CD4-positive, CD25-positive, alpha-beta regulatory T cell (primary cell): ENCODE results near the gene GPRIN1. TPM values are rescaled to one million over a fixed set of nuclear protein-coding genes. Genes with fewer than 3 reads are reported as not detected.

Experiments used
- ATAC-seq, 2 donors: fragments of 150-1000 bp; cut with Tn5 transposase; one replicate each; pipeline ENCODE4 v1.10.0; 2021; ENCODE audit warnings: low read depth in 2 of 2, moderate number of reproducible peaks in 2 of 2, moderate library complexity in 1 of 2
- DNase-seq, 3 donors: peaks; one replicate each; pipeline versions ENCODE4 v3.0.0 to v3.0.0-alpha.2; 2012 to 2022; ENCODE audit warnings: mixed read lengths in 1 of 3
- H3K27ac ChIP-seq: one replicate; pipeline ENCODE4 v1.7.0; 2013; ENCODE audit warnings: mild to moderate bottlenecking, low read length; ENCODE audit not compliant: insufficient read depth, poor library complexity, severe bottlenecking
- H3K27me3 ChIP-seq: one replicate; pipeline ENCODE4 v1.7.0; 2013; ENCODE audit warnings: low read length; ENCODE audit not compliant: control insufficient read depth, insufficient read depth
- H3K36me3 ChIP-seq: one replicate; pipeline ENCODE4 v1.7.0; 2013; ENCODE audit warnings: mild to moderate bottlenecking, low read length, moderate library complexity; ENCODE audit not compliant: control insufficient read depth, insufficient read depth
- H3K4me1 ChIP-seq: 2 replicates; pipeline ENCODE4 v1.7.0; 2013; ENCODE audit warnings: mild to moderate bottlenecking, low read length; ENCODE audit not compliant: insufficient read depth, control insufficient read depth, poor library complexity, severe bottlenecking
- H3K4me3 ChIP-seq: one replicate; pipeline ENCODE4 v1.7.0; 2013; ENCODE audit warnings: low read depth, mild to moderate bottlenecking, low read length, moderate library complexity
- H3K9me3 ChIP-seq, 2 experiments: 1 replicate in 1 of 2; 2 replicates in 1 of 2; pipeline ENCODE4 v1.7.0; 2013; ENCODE audit warnings: low read length in 2 of 2, mild to moderate bottlenecking in 1 of 2, moderate library complexity in 1 of 2; ENCODE audit not compliant: control insufficient read depth in 2 of 2
- H3K27ac Mint-ChIP-seq, 3 donors: one replicate each; pipeline ENCODE4 v1.8.0; 2020 to 2022; ENCODE audit warnings: mild to moderate bottlenecking in 3 of 3, mixed read lengths in 3 of 3, moderate library complexity in 2 of 3
- H3K27me3 Mint-ChIP-seq: one replicate; pipeline ENCODE4 v1.8.0; 2022; ENCODE audit warnings: mild to moderate bottlenecking, mixed read lengths
- H3K36me3 Mint-ChIP-seq: one replicate; pipeline ENCODE4 v1.8.0; 2020; ENCODE audit warnings: mixed read lengths
- H3K4me1 Mint-ChIP-seq, 4 donors: one replicate each; pipeline ENCODE4 v1.8.0; 2020 to 2022; ENCODE audit warnings: mixed read lengths in 4 of 4, mild to moderate bottlenecking in 1 of 4
- H3K4me3 Mint-ChIP-seq, 4 donors: one replicate each; pipeline ENCODE4 v1.8.0; 2020 to 2022; ENCODE audit warnings: mild to moderate bottlenecking in 4 of 4, mixed read lengths in 4 of 4, moderate library complexity in 3 of 4
- H3K9me3 Mint-ChIP-seq, 7 donors: one replicate each; pipeline ENCODE4 v1.8.0; 2020 to 2022; ENCODE audit warnings: mixed read lengths in 7 of 7, mild to moderate bottlenecking in 3 of 7, moderate library complexity in 2 of 7
- polyA plus RNA-seq, 4 donors: library from polyadenylated mRNA; unstranded; fragments of 300-500 nt; fragmentation: Illumina TruSeq; gene quantifications; one replicate each; pipeline ENCODE4 v1.2.3, GENCODE V29; 2021
- total RNA-seq: library from RNA; stranded (reverse); gene quantifications from one replicate; pipeline ENCODE4 v1.2.3, GENCODE V29; 2022

GPRIN1 gene
- total and polyA plus RNA-seq, 5 donors from 2014 or later, result 0.24 to 1.9 (median 0.71) TPM

DNA sequence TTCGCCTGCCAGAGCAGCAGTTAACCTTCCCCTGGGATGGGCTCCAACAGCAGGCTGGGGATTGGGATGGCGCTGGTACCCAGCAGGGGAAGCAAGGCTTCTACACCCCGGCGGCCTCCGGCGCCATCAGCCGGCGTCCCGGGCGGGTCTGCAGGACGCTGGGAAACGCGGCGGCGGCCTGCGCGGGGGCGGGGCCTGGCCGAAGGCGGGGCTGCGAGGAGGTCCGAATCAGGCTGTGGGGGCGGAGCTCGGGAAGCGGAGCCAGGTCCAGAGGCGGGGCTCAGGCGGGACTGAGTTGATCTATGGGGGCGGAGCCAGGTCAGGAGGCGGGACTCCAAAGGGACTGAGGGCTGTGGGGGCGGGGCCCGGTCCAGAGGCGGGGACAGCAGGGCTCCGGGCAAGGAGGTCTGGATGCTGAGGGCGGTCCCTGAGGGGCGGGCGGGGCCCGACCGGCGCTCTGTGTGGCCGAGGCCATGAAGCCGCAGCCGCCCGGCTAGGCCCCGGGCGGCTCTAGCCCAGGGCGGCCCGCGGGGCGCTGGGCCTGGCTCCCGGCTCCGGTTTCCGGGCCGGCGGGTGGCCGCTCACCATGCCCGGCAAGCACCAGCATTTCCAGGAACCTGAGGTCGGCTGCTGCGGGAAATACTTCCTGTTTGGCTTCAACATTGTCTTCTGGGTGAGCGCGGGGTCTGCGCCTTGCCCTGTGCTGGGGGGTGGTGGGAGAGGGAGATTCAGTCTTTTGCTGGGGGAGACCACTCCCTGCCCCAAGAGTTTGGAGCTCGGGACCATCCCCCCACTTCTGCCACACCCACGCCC is 37.3 kb upstream of the GPRIN1 start, which contains the start of gene TSPAN17:
TSS of gene TSPAN17 (plus strand) at position 455 of the 813 bp plus-strand sequence. CDS start at position 587, 132 bp downstream.
- peak; percentile 92 to 99 (median 98) for DNase-seq
- Mint-ChIP-seq H3K27ac (peak within 1 kb of the TSS; percentile 82 to 99 (median 93)), H3K36me3 (no peaks in the 10 kb centered on the region), H3K4me3 (peak within 1 kb of the TSS; percentile 83 to 97 (median 92)), H3K9me3 (no peaks in the 10 kb centered on the region), H3K27me3 (peaks cover 5% of the 10 kb centered on the region), H3K4me1 (peaks cover 0 to 61% (median 31%) of the 10 kb centered on the region in 4 donors)
- Histone ChIP-seq H3K4me3 (peak within 1 kb of the TSS; percentile 84), H3K36me3 (peaks cover 2% of the 10 kb centered on the region), H3K4me1 (peaks cover 30% of the 10 kb centered on the region), H3K27me3 (no peaks in the 10 kb centered on the region), H3K27ac (peak within 1 kb of the TSS; percentile 76), H3K9me3 (no peaks in the 10 kb centered on the region)
- ATAC-seq, result peak; percentile 92 to 95

DNA sequence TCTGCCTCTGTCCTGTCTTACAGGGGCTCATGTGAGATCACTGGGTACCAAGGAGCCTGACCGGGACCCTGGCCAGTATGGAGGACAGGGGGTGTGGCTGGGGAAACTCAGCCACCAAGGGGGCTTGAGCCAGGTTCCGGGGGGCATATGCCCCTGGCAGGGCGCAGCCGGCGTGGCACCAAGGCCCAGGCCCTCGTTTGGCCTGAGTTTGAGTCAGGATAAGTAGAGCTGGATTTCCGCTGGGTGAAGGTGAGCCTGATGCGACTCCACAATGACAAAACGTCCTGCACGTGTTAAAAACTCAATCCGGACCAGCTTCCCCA is 36.7 kb upstream of the GPRIN1 start:
- H3K27me3 ChIP-seq, result no peaks in the 10 kb centered on the region
- Mint-ChIP-seq H3K27me3 (peaks cover 5% of the 10 kb centered on the region), H3K9me3 (no peaks in the 10 kb centered on the region), H3K4me1 (peaks cover 0 to 55% (median 31%) of the 10 kb centered on the region in 4 donors), H3K27ac (peak overlapping the region; percentile 82 to 86 (median 85)), H3K4me3 (peak overlapping the region; percentile 83 to 97 (median 92)), H3K36me3 (no peaks in the 10 kb centered on the region)
- H3K36me3 ChIP-seq, result no peaks in the 10 kb centered on the region
- peak in 1 of 3 donors; percentile 9 for DNase-seq
- H3K9me3 ChIP-seq, result no peaks in the 10 kb centered on the region
- H3K4me1 ChIP-seq, result peaks cover 30% of the 10 kb centered on the region
- H3K4me3 ChIP-seq, result peak overlapping the region; percentile 84
- ATAC-seq, result no peak
- H3K27ac ChIP-seq, result peak overlapping the region; percentile 76

DNA sequence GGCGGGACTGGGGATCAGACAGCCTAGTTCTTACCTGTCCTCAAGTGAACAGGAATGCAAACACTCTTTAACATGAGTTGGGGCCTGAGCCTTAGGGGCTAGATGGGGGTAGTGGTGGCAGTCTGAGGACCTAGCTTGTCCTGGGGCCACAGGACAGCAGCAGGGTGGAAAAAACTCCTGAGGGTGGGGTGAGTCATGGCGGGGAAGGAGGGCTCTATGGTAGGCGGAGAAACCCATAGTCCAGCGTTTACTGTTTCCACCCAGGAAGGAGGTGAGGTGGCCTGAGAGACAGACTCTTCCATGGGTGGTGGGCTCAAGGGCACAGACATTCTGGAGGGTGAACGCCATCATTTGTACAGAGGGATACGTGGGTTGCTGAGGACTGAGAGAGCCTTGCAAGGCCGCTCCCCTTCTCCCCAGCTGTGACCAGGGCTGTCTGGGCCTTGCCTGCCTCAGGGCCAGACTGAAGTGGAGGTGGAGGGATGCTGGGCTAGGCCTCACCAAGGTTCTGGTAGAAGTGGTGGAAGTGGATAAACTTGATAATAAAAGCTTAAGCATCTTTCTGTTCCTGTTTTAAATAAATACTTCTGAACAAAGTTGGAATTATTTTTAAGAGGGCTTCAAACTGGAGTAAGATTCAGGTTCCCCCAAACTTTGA is 36.2 kb upstream of the GPRIN1 start:
- Mint-ChIP-seq H3K27me3 (peaks cover 5% of the 10 kb centered on the region), H3K27ac (peak overlapping the region; percentile 82 to 86 (median 85)), H3K4me3 (peak overlapping the region; percentile 83 to 97 (median 92)), H3K36me3 (no peaks in the 10 kb centered on the region), H3K9me3 (no peaks in the 10 kb centered on the region), H3K4me1 (peaks cover 0 to 51% (median 28%) of the 10 kb centered on the region in 4 donors)
- Histone ChIP-seq H3K4me3 (peak overlapping the region; percentile 84), H3K27me3 (no peaks in the 10 kb centered on the region), H3K27ac (peak overlapping the region; percentile 76), H3K9me3 (no peaks in the 10 kb centered on the region), H3K4me1 (peaks cover 30% of the 10 kb centered on the region), H3K36me3 (no peaks in the 10 kb centered on the region)
- ATAC-seq (no peak), DNase-seq (no peak)

DNA sequence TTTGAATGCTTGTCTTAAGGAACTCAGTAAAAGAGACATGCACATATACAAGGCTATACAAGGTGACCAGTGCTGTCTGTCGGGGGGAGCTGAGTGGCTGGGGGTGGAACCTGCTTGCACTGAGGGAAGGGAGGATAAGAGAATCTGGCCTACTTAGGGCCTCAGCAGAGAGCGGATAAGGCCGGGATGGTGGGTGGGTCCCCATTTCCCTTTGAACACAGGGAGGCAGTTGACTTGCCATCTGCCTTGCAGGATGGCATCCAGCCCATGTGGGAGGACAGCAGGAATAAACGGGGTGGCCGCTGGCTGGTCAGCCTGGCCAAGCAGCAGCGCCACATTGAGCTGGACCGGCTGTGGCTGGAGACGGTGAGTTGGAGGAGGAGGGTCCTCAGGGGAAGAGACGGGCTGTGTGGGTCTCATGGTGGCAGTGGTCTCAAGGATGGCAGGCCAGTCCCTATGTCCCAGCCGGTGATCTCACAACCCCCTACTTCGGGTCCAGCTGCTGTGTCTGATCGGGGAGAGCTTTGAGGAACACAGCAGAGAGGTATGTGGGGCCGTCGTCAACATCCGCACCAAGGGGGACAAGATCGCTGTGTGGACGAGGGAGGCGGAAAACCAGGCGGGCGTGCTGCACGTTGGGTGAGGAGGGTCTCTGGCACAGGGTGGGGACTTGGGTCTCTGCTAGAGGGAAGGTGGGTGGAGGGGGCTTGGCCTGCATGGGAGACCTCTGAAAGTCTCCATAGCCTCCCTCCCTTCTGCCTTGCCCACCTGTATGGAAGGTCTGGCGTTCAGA is 35.1 kb upstream of the GPRIN1 start:
- H3K4me3 Mint-ChIP-seq, result peak overlapping the region in 3 of 4 donors; percentile 41 to 91 (median 44)
- H3K4me1 Mint-ChIP-seq, result peaks cover 0 to 40% (median 21%) of the 10 kb centered on the region in 4 donors
- Histone ChIP-seq H3K4me1 (peaks cover 30% of the 10 kb centered on the region), H3K27me3 (no peaks in the 10 kb centered on the region), H3K36me3 (no peaks in the 10 kb centered on the region), H3K4me3 (no peak overlapping the region), H3K27ac (no peak overlapping the region), H3K9me3 (no peaks in the 10 kb centered on the region)
- H3K27me3 Mint-ChIP-seq, result peaks cover 5% of the 10 kb centered on the region
- DNase-seq (no peak), ATAC-seq (no peak)
- no peaks in the 10 kb centered on the region for H3K36me3 Mint-ChIP-seq
- no peaks in the 10 kb centered on the region for H3K9me3 Mint-ChIP-seq
- peak overlapping the region in 2 of 3 donors; percentile 75 to 91 for H3K27ac Mint-ChIP-seq

DNA sequence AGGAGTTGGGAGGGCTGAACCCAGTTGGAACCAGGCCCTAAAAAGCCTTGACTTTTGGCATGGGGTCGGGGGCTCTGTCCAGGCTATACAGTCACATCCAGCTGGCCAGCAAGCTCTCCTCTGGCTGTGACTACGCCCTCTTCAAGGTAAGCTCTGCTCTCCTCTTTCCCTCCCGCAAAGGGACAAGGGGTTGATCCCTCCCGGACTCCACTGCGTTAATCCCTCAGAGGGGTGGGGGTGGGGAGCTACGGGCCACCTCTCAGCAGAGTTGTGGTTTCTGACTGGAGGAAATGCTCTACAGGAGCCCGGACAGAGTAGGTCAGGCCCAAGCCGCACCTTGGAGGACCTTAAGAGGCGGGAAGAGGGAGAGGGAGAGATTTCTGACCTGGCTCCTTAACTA is 34.3 kb upstream of the GPRIN1 start:
- H3K27ac Mint-ChIP-seq, result no peak overlapping the region
- H3K27me3 Mint-ChIP-seq, result peaks cover 5% of the 10 kb centered on the region
- H3K36me3 Mint-ChIP-seq, result no peaks in the 10 kb centered on the region
- peak overlapping the region in 1 of 4 donors; percentile 44 for H3K4me3 Mint-ChIP-seq
- peaks cover 0 to 33% (median 17%) of the 10 kb centered on the region in 4 donors for H3K4me1 Mint-ChIP-seq
- no peak for ATAC-seq
- no peaks in the 10 kb centered on the region for H3K9me3 Mint-ChIP-seq
- Histone ChIP-seq H3K4me1 (peaks cover 30% of the 10 kb centered on the region), H3K4me3 (no peak overlapping the region), H3K36me3 (no peaks in the 10 kb centered on the region), H3K27ac (no peak overlapping the region), H3K27me3 (no peaks in the 10 kb centered on the region), H3K9me3 (no peaks in the 10 kb centered on the region)
- DNase-seq, result no peak

DNA sequence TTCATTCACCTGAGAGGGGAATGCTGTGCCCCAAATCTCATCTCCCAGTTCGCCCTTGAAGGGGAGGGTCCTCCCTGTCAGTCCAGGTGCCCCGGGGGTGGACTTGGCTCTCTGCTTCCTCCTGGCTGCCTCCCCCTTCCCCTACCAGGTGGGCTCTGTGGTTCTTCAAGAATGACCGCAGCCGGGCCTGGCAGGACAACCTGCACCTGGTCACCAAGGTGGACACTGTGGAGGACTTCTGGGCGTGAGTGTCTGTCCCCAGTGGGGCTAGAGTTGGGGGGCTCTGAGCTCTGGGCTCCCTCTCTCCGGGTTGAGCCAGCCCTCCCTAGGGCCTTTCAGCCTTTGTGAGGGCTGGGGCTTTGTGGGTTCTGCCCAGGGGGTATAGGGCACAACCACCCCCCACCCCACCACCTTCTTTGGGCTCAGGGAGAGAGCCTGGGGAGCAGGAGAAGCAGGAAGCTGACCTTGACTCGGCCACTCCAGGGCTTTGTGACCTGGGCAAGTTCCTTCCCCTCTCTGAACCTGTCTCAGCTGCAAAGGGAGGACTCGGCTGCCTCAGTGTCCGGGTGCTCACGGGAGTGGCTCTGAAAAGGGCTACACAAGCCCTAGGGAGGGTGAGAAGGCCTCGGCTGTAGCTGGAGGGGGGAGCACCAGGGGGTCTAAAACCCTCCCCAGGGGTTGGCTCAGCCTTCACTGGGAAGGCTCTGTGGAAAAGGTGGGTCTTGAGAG is 33.7 kb upstream of the GPRIN1 start:
- no peak overlapping the region for H3K4me3 ChIP-seq
- Mint-ChIP-seq H3K27me3 (peaks cover 5% of the 10 kb centered on the region), H3K9me3 (no peaks in the 10 kb centered on the region), H3K27ac (peak overlapping the region in 1 of 3 donors; percentile 49), H3K4me3 (peak overlapping the region in 1 of 4 donors; percentile 81), H3K36me3 (no peaks in the 10 kb centered on the region), H3K4me1 (peaks cover 0 to 26% (median 11%) of the 10 kb centered on the region in 4 donors)
- H3K27me3 ChIP-seq, result no peaks in the 10 kb centered on the region
- no peak for ATAC-seq
- peaks cover 24% of the 10 kb centered on the region for H3K4me1 ChIP-seq
- no peak overlapping the region for H3K27ac ChIP-seq
- H3K9me3 ChIP-seq, result no peaks in the 10 kb centered on the region
- no peaks in the 10 kb centered on the region for H3K36me3 ChIP-seq
- DNase-seq, result no peak
